GM18868 (cell line): Measurements from ENCODE around the gene MNT.

Experiments used
- ATAC-seq: cut with Tn5 transposase; IDR thresholded peaks from one replicate; pipeline ENCODE4 v1.9.1; 2021; ENCODE audit warnings: mild to moderate bottlenecking, moderate library complexity; ENCODE audit not compliant: unreplicated experiment

Gene MNT

GRCh38 chr17:2396568-2397246 lies 4.2 kb downstream of the MNT start:
- ATAC-seq = no peak

DNA sequence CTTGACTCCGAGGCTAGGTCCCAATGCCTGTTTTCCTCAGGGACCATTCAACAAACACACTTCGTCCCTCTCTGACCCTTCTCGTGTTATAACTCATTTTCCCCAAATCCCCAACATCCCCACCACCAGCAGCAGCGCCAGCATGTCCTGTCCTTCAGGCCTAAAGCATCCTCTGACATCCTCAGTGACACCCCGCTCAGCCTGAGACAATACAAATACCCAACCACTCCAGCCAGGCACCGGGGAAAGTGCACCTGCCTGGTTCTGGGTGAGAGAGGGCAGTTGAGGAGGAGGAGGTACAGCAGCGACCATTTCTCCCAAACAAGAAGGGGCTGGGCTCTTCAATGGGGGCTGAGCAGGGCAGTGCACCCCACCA lies 4.7 kb downstream of the MNT start:
- ATAC-seq = no peak

DNA sequence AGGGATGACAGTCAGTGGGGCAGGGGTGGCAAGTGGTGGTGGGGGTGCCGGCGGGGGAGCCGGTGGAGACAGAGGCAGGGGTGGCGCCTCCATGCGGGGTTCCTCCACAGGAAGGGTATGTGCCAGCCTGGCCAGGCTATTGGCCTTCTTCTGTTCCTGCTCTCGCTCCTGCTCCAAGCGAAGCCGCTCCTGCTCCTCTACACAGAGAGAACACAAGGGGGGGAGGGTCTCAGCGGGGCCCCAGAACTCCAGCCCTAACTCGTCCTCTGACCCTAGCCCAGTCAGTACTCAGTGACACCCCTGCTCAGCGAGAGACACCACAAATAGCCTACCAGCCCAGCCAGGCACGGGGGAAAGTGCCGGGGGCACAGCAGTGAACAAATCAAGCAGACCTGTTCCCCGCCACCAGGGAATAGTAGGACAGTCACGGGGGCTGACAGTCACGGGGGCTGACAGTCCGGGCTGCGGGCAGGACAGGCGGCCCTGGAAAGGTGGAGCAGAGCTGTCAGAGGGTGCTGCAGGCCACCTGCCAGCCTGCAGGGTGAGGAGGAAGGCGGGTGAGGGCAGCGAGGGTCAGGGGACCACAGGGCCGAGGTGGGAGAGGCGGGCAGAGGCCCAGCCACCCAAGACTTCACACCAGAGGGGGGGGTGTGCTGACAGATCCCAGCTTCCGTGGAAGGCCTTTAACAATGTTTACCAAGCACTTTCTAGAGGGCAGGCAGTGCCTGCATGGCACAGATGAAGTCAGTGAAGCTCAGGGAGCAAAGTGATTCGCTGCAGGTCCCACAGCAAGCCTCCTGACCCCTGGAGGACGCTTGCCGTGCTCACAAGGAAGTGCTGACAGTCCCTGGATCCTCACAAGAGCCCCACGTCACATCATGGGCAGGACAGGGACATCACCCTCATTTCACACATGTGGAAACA lies 5.3 kb downstream of the MNT start:
- ATAC-seq = no peak

- no peak for ATAC-seq
These were observed 6.1 kb downstream of the MNT start for GRCh38 chr17:2394775-2395201.

GRCh38 chr17:2393954-2394749 lies 6.7 kb downstream of the MNT start:
- ATAC-seq = no peak

DNA sequence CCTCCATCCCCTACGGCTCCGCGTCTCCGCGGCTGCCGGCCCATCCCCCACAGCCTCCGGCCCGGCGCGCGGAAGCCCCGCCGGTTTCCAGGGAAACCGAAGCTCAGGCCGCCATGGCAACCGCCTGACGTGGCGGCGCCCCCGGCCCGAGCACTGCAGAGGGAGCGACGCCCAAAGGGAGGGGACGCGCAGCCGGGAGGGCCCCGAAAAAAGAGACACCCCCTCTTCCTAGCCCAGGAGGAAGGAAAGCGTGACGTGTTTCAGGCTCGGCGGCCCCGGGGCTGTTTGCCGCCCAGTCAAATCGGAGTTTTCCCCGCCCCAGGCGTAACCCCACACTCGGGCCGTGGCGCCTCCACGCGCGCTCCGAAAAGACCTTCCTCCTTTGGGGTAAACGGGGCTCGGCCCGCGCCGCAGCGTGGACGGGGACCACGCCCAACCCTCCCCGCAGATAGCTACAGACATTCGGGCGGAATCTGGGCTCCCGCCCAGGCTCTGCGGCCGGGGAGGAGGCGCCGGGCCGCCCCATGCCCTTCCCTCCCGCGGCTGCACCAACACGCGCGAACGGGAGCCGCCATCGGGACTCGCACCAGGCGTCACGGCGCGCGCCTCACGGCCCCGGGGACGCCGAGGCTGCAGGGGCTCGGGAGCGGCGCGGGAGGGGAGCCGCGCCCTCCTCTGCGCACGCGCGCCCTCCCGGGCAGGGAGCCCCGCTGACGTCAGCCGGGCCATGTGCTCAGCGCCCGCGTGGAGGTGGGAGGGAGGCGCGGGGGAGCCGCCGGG lies 7.5 kb downstream of the MNT start:
- peak; percentile 39 for ATAC-seq

GRCh38 chr17:2392252-2393173 lies 8.3 kb downstream of the MNT start:
- ATAC-seq = peak; percentile 57

- ATAC-seq = no peak
These were observed 9.1 kb downstream of the MNT start for GRCh38 chr17:2391597-2392251.

GRCh38 chr17:2390199-2390836 lies 10.5 kb downstream of the MNT start:
- no peak for ATAC-seq

DNA sequence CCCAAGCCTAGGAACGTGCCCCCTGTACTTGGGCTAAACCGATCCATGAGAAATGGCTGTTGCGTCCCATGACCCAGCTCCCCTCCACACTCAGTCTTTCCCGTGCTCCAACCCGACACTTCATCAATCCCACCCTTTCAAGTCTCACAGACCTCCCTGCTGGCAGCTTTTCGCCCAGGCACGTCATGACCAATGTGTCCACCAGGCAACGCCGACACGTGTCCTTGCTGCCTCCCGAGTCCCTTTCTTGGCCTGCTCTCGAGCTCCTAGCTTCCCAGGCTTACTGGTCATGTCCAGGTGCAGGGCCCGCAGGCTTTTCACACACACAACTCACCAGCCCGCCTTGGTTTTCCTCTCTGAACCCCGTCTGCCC lies 12.2 kb downstream of the MNT start:
- no peak for ATAC-seq

GRCh38 chr17:2388020-2388682 lies 12.7 kb downstream of the MNT start:
- ATAC-seq = no peak

DNA sequence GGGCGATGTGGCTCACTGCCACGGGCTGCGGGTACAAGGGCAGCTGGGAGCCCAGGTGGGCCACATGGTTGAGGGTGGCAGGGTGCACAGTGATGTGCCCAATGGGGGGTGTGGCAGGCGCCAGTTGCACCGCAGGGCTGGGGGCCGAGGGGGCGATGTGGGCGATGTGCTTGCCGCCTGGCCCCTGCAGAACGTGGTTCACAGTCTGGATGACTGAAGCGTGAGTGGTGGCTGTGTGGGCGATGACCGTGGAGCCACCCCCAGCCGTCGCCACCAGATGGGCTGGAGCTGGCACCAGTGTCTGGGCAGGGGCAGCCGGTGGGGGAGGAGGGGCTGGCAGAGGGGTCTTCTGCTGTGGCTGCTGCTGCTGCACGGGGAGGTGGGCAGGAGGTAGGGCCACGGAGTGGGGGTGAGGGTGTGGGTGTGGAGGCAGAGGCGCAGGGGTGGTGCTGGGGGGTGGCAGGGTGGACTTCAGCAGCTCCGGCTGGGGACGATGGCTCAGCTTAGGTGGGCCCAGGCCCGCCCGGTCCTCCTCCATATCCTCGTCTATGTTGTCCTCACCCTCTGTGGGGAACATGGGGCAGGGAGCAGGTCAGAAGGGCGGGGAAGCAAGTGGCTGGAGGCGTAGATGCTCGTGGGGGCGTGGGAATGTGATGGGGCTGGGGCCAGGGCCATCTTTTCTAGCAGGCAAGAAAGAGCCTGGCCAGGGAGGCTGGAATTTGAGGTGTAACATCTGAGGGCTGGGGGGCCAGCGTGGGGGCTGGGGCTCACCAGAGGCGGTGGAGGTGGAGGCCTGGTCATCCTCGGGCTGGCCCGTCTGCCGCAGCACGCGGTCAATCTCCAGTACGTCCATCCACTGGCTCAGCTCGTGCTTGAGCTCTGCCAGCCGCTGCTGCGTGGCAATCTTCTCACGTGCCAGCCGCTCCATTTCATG lies 13.5 kb downstream of the MNT start:
- no peak for ATAC-seq

DNA sequence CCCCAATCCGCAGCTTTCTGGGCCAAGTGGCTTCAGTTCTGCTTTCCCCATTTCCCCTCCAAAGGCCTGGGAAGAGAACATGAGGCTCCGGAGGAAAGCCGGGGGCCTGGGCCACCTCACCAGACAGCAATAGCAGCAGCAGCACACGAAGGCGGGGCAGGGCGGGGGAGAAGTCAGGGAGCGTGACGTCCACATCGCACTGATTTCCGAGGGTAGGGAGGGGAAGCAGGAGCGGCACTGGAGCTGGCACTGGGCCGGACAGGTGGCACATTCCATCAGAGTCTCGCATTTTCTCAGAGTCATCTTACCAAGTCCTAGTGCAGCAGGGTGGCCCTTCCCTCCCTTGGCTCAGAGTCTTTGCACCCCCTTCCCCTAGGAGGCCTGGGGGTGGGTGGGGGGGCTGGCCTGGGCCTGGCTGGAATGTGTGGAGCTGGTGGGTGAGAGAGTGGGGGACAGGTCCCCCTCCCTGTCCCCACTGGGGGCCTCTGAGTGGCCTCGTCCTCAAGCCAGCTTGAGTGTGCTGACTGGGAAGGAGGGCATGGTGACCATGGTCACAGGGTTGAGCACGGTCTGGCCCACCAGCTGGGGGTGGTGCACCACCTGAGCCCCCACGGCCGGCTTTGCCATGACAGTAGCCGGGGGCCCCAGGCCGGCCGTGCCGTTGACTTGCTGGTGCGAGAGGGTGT lies 14.3 kb downstream of the MNT start:
- ATAC-seq = no peak

DNA sequence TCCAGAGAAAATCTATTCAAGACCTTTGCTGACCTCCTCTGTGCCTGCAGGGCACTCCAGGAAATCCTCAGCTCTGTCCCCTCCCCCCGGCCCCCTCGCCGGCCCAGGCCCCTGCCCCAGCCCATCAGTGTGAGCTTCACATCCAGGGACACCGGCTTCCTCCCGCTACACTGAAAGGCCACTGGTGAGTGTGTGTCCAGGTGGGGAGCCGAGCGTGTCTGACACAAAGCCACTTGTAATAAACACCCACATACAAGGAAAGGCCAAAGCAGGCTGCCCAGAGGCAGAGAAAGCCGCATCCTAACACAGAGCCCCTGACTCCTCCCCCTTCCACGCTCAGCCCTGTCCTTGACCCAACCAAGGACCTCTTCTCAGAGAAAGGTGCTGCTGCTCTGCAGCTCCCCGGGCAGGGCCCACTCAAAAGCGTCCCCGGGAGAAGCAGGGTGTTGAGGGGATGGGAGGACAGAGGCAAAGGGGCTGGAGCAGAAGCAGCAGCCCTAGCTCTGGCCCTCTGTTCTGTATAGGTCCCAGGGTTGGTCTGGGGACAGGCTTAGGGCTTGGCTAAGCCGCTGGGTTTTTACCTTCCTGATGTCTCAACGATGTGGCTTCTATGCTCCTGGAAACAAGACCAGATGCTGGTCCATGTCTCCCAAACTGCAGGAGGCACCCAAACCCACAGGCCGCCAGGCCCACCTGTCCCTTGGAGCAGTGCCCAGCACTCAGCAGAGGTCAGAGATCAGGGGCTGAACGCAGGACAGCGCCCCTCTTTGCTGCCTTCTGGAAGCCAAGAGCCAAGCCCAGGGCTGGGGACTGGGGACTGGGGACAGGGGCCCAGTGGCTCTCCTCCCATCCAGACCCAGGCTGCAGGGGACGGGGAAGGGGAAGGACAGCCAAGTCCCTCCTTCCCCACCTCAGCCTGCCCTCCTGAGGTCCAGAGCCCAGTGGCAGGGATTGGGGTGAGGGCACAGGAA lies 15.3 kb downstream of the MNT start:
- no peak for ATAC-seq

- ATAC-seq = no peak
These were observed 16.3 kb downstream of the MNT start for GRCh38 chr17:2384439-2385127.
